ENCODE results near the gene NISCH.

- TF ChIP-seq, protein P1, sequence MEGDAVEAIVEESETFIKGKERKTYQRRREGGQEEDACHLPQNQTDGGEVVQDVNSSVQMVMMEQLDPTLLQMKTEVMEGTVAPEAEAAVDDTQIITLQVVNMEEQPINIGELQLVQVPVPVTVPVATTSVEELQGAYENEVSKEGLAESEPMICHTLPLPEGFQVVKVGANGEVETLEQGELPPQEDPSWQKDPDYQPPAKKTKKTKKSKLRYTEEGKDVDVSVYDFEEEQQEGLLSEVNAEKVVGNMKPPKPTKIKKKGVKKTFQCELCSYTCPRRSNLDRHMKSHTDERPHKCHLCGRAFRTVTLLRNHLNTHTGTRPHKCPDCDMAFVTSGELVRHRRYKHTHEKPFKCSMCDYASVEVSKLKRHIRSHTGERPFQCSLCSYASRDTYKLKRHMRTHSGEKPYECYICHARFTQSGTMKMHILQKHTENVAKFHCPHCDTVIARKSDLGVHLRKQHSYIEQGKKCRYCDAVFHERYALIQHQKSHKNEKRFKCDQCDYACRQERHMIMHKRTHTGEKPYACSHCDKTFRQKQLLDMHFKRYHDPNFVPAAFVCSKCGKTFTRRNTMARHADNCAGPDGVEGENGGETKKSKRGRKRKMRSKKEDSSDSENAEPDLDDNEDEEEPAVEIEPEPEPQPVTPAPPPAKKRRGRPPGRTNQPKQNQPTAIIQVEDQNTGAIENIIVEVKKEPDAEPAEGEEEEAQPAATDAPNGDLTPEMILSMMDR (IDR thresholded peaks at IDR 0.05; ENCODE audit: control extremely low read depth in 1 of 3, insufficient read depth in 1 of 3, low read depth in 1 of 3, low read length in 3 of 3), result no peak
- TF ChIP-seq TAF1 (IDR thresholded peaks at IDR 0.05; ENCODE audit: low read depth, low read length), result no peak
- no peak for TF ChIP-seq POU5F1 (IDR thresholded peaks at IDR 0.05; ENCODE audit: low read depth, low read length)
- no peak for TF ChIP-seq TAF7 (optimal IDR thresholded peaks at IDR 0.05; ENCODE audit: borderline replicate concordance, low read depth, low read length)
- TF ChIP-seq TEAD4 (IDR thresholded peaks at IDR 0.05; ENCODE audit: low read depth, low read length), result no peak
- no peak for TF ChIP-seq RAD21 (IDR thresholded peaks at IDR 0.05 in 1 of 2, conservative IDR thresholded peaks at IDR 0.05 in 1 of 2; ENCODE audit: low read depth in 2 of 2, low read length in 2 of 2)
- TF ChIP-seq POLR2AphosphoS5 (IDR thresholded peaks at IDR 0.05; ENCODE audit: low read depth, low read length), result no peak
- TF ChIP-seq, protein P2, sequence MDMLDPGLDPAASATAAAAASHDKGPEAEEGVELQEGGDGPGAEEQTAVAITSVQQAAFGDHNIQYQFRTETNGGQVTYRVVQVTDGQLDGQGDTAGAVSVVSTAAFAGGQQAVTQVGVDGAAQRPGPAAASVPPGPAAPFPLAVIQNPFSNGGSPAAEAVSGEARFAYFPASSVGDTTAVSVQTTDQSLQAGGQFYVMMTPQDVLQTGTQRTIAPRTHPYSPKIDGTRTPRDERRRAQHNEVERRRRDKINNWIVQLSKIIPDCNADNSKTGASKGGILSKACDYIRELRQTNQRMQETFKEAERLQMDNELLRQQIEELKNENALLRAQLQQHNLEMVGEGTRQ (IDR thresholded peaks at IDR 0.05; ENCODE audit: low read length), result no peak
- TF ChIP-seq HDAC2 (IDR thresholded peaks at IDR 0.05; ENCODE audit: borderline replicate concordance in 1 of 2, low read depth in 2 of 2, low read length in 2 of 2), result no peak
- TF ChIP-seq JUND (IDR thresholded peaks at IDR 0.05; ENCODE audit: low read length), result no peak
- no peak for TF ChIP-seq POLR2A (IDR thresholded peaks at IDR 0.05; ENCODE audit: control extremely low read depth in 1 of 2, low read depth in 2 of 2, low read length in 2 of 2)
These were observed 20.8 kb upstream of the NISCH start for GRCh38 chr3:52434491-52435115.

Data from H1 (cell line).